Liver (tissue), 3 donors: ENCODE results near the gene DDX5.

Experiments
- CTCF ChIP-seq: fragments of 150-350 bp; IDR thresholded peaks from 2 replicates; pipeline ENCODE4 v1.5.1; 2017; ENCODE audit warnings: improper control_type of control experiment, low read depth, low read length; ENCODE audit not compliant: missing input control
- GABPA ChIP-seq, 2 donors: IDR thresholded peaks in 1 of 2; conservative IDR thresholded peaks in 1 of 2; 2 replicates each; pipeline ENCODE4 v1.6.1; 2016; ENCODE audit warnings: antibody characterized with exemption in 2 of 2, mild to moderate bottlenecking in 1 of 2, moderate library complexity in 1 of 2
- JUND ChIP-seq, 2 donors: IDR thresholded peaks; 2 replicates each; pipeline ENCODE4 v1.6.1; 2016; ENCODE audit warnings: antibody characterized with exemption in 2 of 2
- MAX ChIP-seq: IDR thresholded peaks from 2 replicates; pipeline ENCODE4 v1.6.1; 2016; ENCODE audit warnings: antibody characterized with exemption
- RAD21 ChIP-seq, 2 donors: IDR thresholded peaks; 2 replicates each; pipeline ENCODE4 v1.6.1; 2016; ENCODE audit warnings: antibody characterized with exemption in 2 of 2, mild to moderate bottlenecking in 2 of 2
- TF ChIP-seq, protein P1 (sequence below): IDR thresholded peaks from 2 replicates; pipeline ENCODE4 v1.6.1; 2016; ENCODE audit warnings: antibody characterized with exemption
- donor health status: healthy.
- donor health status: healthy.

- no peak for TF ChIP-seq MAX
- no peak for TF ChIP-seq CTCF
- TF ChIP-seq GABPA (IDR thresholded peaks at IDR 0.05 in 1 of 2, conservative IDR thresholded peaks at IDR 0.05 in 1 of 2) = no peak
- TF ChIP-seq, protein P1, sequence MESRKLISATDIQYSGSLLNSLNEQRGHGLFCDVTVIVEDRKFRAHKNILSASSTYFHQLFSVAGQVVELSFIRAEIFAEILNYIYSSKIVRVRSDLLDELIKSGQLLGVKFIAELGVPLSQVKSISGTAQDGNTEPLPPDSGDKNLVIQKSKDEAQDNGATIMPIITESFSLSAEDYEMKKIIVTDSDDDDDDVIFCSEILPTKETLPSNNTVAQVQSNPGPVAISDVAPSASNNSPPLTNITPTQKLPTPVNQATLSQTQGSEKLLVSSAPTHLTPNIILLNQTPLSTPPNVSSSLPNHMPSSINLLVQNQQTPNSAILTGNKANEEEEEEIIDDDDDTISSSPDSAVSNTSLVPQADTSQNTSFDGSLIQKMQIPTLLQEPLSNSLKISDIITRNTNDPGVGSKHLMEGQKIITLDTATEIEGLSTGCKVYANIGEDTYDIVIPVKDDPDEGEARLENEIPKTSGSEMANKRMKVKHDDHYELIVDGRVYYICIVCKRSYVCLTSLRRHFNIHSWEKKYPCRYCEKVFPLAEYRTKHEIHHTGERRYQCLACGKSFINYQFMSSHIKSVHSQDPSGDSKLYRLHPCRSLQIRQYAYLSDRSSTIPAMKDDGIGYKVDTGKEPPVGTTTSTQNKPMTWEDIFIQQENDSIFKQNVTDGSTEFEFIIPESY = no peak
- no peak for TF ChIP-seq JUND (IDR thresholded peaks at IDR 0.05)
- no peak for TF ChIP-seq RAD21 (IDR thresholded peaks at IDR 0.05)
These were observed 14.1 kb downstream of the DDX5 start for GRCh38 chr17:64491994-64492393.
